HEK293 (cell line): ENCODE measurements around the gene MME.

ENCODE experiments used
- GLI2 ChIP-seq: fragments of 450-650 bp; formaldehyde crosslinking; IDR thresholded peaks from 2 replicates; pipeline ENCODE4; 2017; ENCODE audit warnings: missing biosample characterization, missing genetic modification characterization, low read depth, borderline replicate concordance
- ZEB2 ChIP-seq: fragments of 450-650 bp; formaldehyde crosslinking; IDR thresholded peaks from 2 replicates; pipeline ENCODE4 v1.5.1; 2016; ENCODE audit warnings: missing biosample characterization, missing genetic modification characterization
- ZNF121 ChIP-seq: fragments of 450-650 bp; formaldehyde crosslinking; IDR thresholded peaks from 2 replicates; pipeline ENCODE4 v1.5.1; 2016; ENCODE audit warnings: missing biosample characterization, missing genetic modification characterization
- ZNF239 ChIP-seq: fragments of 450-650 bp; formaldehyde crosslinking; IDR thresholded peaks from 2 replicates; pipeline ENCODE4 v1.5.1; 2016; ENCODE audit warnings: missing biosample characterization, missing genetic modification characterization
- ZNF274 ChIP-seq, 2 experiments: fragments of 200-500 bp in 1 of 2; fragments of 450-650 bp in 1 of 2; sonication (Bioruptor generic) in 1 of 2; formaldehyde crosslinking in 1 of 2; IDR thresholded peaks; 2 replicates each; pipeline versions ENCODE4 v1.5.1 to v1.6.1; 2014 to 2016; ENCODE audit warnings: borderline replicate concordance in 1 of 2, inconsistent platforms in 1 of 2, low read length in 1 of 2, missing biosample characterization in 1 of 2, missing genetic modification characterization in 1 of 2
- ZNF629 ChIP-seq: fragments of 450-650 bp; formaldehyde crosslinking; IDR thresholded peaks from 2 replicates; pipeline ENCODE4 v1.5.1; 2017; ENCODE audit warnings: missing biosample characterization, missing genetic modification characterization
- TF ChIP-seq, protein P1 (sequence below): fragments of 450-650 bp; formaldehyde crosslinking; IDR thresholded peaks from 2 replicates; pipeline ENCODE4 v1.5.1; 2016; ENCODE audit warnings: missing biosample characterization, missing genetic modification characterization
- TF ChIP-seq, protein P2 (sequence below): fragments of 450-650 bp; formaldehyde crosslinking; IDR thresholded peaks from 2 replicates; pipeline ENCODE4 v1.5.1; 2016; ENCODE audit warnings: missing biosample characterization, missing genetic modification characterization
- TF ChIP-seq, protein P3 (sequence below): fragments of 450-650 bp; formaldehyde crosslinking; IDR thresholded peaks from 2 replicates; pipeline ENCODE4 v1.5.1; 2016; ENCODE audit warnings: missing biosample characterization, missing genetic modification characterization
- TF ChIP-seq, protein P4 (sequence below): fragments of 450-650 bp; formaldehyde crosslinking; IDR thresholded peaks from 2 replicates; pipeline ENCODE4 v1.5.1; 2016; ENCODE audit warnings: missing biosample characterization, missing genetic modification characterization

DNA sequence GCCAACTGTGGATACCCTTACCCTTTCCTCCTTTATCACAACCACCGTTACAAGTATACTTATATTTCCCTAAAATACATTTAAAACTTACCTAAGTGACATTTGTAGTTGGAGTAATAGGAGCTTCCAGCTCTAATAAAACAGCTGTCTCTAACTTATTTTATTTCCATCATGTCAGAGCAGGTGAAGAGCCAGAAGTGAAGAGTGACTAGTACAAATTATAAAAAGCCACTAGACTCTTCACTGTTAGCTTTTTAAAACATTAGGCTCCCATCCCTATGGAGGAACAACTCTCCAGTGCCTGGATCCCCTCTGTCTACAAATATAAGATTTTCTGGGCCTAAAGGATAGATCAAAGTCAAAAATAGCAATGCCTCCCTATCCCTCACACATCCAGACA lies 102.3 kb downstream of the MME start:
- TF ChIP-seq ZEB2 (no peak), ZNF121 (tag by site-specific recombination) (no peak), ZNF239 (tag by site-specific recombination) (no peak), ZNF274 (IDR thresholded peaks at IDR 0.05; ENCODE audit: low read length) (no peak), ZNF274 (tag by site-specific recombination; IDR thresholded peaks at IDR 0.05; ENCODE audit: borderline replicate concordance) (no peak), ZNF629 (tag by site-specific recombination) (no peak), GLI2 (tag by site-specific recombination) (no peak)
- TF ChIP-seq, protein P1, sequence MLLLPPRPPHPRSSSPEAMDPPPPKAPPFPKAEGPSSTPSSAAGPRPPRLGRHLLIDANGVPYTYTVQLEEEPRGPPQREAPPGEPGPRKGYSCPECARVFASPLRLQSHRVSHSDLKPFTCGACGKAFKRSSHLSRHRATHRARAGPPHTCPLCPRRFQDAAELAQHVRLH (tag by site-specific recombination), result no peak
- TF ChIP-seq, protein P2, sequence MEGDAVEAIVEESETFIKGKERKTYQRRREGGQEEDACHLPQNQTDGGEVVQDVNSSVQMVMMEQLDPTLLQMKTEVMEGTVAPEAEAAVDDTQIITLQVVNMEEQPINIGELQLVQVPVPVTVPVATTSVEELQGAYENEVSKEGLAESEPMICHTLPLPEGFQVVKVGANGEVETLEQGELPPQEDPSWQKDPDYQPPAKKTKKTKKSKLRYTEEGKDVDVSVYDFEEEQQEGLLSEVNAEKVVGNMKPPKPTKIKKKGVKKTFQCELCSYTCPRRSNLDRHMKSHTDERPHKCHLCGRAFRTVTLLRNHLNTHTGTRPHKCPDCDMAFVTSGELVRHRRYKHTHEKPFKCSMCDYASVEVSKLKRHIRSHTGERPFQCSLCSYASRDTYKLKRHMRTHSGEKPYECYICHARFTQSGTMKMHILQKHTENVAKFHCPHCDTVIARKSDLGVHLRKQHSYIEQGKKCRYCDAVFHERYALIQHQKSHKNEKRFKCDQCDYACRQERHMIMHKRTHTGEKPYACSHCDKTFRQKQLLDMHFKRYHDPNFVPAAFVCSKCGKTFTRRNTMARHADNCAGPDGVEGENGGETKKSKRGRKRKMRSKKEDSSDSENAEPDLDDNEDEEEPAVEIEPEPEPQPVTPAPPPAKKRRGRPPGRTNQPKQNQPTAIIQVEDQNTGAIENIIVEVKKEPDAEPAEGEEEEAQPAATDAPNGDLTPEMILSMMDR (tag by site-specific recombination), result no peak
- TF ChIP-seq, protein P3, sequence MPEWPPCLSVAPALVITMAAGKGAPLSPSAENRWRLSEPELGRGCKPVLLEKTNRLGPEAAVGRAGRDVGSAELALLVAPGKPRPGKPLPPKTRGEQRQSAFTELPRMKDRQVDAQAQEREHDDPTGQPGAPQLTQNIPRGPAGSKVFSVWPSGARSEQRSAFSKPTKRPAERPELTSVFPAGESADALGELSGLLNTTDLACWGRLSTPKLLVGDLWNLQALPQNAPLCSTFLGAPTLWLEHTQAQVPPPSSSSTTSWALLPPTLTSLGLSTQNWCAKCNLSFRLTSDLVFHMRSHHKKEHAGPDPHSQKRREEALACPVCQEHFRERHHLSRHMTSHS, result no peak
- TF ChIP-seq, protein P4, sequence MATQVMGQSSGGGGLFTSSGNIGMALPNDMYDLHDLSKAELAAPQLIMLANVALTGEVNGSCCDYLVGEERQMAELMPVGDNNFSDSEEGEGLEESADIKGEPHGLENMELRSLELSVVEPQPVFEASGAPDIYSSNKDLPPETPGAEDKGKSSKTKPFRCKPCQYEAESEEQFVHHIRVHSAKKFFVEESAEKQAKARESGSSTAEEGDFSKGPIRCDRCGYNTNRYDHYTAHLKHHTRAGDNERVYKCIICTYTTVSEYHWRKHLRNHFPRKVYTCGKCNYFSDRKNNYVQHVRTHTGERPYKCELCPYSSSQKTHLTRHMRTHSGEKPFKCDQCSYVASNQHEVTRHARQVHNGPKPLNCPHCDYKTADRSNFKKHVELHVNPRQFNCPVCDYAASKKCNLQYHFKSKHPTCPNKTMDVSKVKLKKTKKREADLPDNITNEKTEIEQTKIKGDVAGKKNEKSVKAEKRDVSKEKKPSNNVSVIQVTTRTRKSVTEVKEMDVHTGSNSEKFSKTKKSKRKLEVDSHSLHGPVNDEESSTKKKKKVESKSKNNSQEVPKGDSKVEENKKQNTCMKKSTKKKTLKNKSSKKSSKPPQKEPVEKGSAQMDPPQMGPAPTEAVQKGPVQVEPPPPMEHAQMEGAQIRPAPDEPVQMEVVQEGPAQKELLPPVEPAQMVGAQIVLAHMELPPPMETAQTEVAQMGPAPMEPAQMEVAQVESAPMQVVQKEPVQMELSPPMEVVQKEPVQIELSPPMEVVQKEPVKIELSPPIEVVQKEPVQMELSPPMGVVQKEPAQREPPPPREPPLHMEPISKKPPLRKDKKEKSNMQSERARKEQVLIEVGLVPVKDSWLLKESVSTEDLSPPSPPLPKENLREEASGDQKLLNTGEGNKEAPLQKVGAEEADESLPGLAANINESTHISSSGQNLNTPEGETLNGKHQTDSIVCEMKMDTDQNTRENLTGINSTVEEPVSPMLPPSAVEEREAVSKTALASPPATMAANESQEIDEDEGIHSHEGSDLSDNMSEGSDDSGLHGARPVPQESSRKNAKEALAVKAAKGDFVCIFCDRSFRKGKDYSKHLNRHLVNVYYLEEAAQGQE (tag by site-specific recombination), result no peak
